ENCODE measurements around the gene PI4K2B.

Gene PI4K2B

DNA sequence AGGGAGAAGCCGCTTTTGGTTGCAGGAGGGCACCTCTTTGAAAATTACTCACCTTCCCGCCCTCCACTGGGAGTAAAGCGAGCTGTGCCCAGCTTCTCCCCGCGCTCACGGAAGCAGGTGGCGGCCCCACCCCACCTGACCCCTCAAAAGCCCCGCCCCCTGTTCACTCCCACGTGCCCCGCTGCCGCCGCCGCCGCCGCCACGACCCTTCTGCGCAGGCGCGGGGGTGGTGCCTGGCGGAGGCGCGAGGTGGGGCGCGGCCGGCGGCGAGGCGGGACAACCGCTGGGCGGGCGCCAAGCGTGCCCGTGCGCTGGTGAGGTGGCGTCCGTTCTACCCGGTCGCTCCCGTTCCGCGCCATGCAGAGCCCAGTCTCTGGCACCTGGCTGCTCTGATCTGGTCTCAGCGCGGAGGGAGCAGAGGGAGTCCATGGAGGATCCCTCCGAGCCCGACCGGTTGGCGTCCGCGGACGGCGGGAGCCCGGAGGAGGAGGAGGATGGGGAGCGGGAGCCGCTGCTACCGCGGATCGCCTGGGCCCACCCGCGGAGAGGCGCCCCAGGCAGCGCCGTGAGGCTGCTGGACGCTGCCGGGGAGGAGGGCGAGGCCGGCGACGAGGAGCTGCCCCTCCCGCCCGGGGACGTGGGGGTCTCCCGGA lies at the start of gene PI4K2B:
PI4K2B (plus strand) TSS at position 297 of the 653 bp plus-strand sequence; CDS start at position 428, 131 bp downstream.
- no peak for TF ChIP-seq CTCF (IDR thresholded peaks at IDR 0.05; ENCODE audit: low read depth, low read length)
- Histone ChIP-seq H3K9me3 (ENCODE audit: severe bottlenecking) (peaks cover 4% of the 10 kb centered on the region), H3K27me3 (ENCODE audit: insufficient read depth, low read depth, severe bottlenecking) (no peaks in the 10 kb centered on the region), H3K4me3 (ENCODE audit: low read depth, low read length) (peak within 1 kb of the TSS; percentile 82), H3K36me3 (peaks cover 11% of the 10 kb centered on the region), H3K27ac (peak within 1 kb of the TSS; percentile 94)
- DNase-seq, result peak; percentile 95

GRCh38 chr4:25184056-25184455 lies 49.8 kb upstream of the PI4K2B start:
- TF ChIP-seq CTCF (IDR thresholded peaks at IDR 0.05; ENCODE audit: low read depth, low read length), result no peak
- Histone ChIP-seq H3K27ac (no peak overlapping the region), H3K9me3 (ENCODE audit: severe bottlenecking) (no peaks in the 10 kb centered on the region), H3K4me3 (ENCODE audit: low read depth, low read length) (no peak overlapping the region), H3K36me3 (no peaks in the 10 kb centered on the region), H3K27me3 (ENCODE audit: insufficient read depth, low read depth, severe bottlenecking) (no peaks in the 10 kb centered on the region)
- DNase-seq, result no peak

DNA sequence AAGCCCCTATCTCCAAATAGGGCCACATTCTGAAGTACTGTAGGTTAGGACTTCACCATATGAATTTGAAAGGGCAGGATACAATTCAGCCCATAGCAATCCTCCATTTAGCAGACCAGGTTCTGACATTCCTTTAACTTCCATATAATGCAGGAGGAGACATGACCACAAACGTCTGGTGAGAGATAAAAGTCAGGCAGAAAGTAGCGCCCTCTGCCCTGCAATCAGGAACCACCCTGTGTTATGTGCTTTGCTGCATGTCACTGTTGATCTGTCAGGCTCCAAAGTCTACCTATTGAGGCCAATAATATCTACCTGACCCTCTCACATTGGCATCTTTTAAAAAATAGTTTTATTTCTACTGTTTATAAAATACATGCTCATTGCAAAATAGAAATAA lies 43.4 kb upstream of the PI4K2B start:
- Histone ChIP-seq H3K27ac (no peak overlapping the region), H3K9me3 (ENCODE audit: severe bottlenecking) (no peaks in the 10 kb centered on the region), H3K4me3 (ENCODE audit: low read depth, low read length) (no peak overlapping the region), H3K36me3 (no peaks in the 10 kb centered on the region), H3K27me3 (ENCODE audit: insufficient read depth, low read depth, severe bottlenecking) (no peaks in the 10 kb centered on the region)
- peak; percentile 45; the same call in 1 of the 2 replicates for TF ChIP-seq CTCF (IDR thresholded peaks at IDR 0.05; ENCODE audit: low read depth, low read length)
- DNase-seq, result no peak

- Histone ChIP-seq H3K4me3 (ENCODE audit: low read depth, low read length) (no peak overlapping the region), H3K36me3 (no peaks in the 10 kb centered on the region), H3K27ac (no peak overlapping the region), H3K27me3 (ENCODE audit: insufficient read depth, low read depth, severe bottlenecking) (no peaks in the 10 kb centered on the region), H3K9me3 (ENCODE audit: severe bottlenecking) (no peaks in the 10 kb centered on the region)
- no peak for TF ChIP-seq CTCF (IDR thresholded peaks at IDR 0.05; ENCODE audit: low read depth, low read length)
- no peak for DNase-seq
Measured at GRCh38 chr4:25198713-25199112, 35.1 kb upstream of the PI4K2B start.

DNA sequence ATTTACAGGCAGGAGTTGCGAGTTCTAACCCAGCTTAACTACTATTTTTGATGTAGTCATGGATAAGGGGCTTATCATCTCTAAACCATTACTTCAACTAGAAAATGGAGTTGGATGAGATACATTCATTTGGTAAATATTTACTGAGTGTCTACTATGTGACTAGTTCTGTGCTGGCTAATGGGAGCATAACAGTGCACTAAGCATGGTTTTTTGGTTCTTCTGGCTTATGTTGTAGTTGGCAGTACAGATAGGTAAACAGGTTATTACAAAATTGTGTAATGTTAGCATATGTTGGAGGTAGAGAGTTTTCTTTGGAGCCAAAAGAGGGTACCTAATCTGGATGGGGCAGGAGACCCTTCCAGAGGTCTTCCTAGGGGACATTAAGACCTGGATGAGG lies 25.8 kb upstream of the PI4K2B start:
- no peak overlapping the region for H3K27ac ChIP-seq
- no peaks in the 10 kb centered on the region for H3K36me3 ChIP-seq
- TF ChIP-seq CTCF (IDR thresholded peaks at IDR 0.05; ENCODE audit: low read depth, low read length), result no peak
- no peak overlapping the region for H3K4me3 ChIP-seq (ENCODE audit: low read depth, low read length)
- H3K9me3 ChIP-seq (ENCODE audit: severe bottlenecking), result no peaks in the 10 kb centered on the region
- no peak for DNase-seq
- H3K27me3 ChIP-seq (ENCODE audit: insufficient read depth, low read depth, severe bottlenecking), result no peaks in the 10 kb centered on the region

DNA sequence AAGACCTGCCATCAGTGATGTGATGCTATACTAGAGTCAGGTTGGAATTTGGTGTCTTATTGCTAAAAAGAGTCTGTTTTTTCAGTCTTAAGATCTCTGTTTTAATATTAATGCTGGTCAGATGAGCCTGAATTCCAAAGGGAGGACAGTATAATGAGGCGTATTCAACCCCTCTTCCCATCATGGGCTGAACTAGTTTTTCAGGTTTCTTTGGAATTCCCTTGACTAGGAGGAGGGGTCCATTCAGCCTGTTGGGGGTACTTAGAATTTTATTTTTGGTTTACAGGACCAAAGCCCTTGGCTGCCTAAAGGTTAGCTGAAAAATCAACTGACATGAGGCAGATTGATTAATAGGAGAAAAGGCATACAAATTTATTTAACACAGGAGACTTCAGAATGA lies 24.1 kb upstream of the PI4K2B start:
- Histone ChIP-seq H3K9me3 (ENCODE audit: severe bottlenecking) (no peaks in the 10 kb centered on the region), H3K36me3 (no peaks in the 10 kb centered on the region), H3K27me3 (ENCODE audit: insufficient read depth, low read depth, severe bottlenecking) (no peaks in the 10 kb centered on the region), H3K27ac (no peak overlapping the region), H3K4me3 (ENCODE audit: low read depth, low read length) (no peak overlapping the region)
- TF ChIP-seq CTCF (IDR thresholded peaks at IDR 0.05; ENCODE audit: low read depth, low read length), result no peak
- DNase-seq, result no peak

All from WERI-Rb-1 (cell line).